Dermis microvascular lymphatic vessel endothelial cell (primary cell): Measurements from ENCODE around the gene PARVB. TPM values are rescaled to one million over a fixed set of nuclear protein-coding genes. Genes with fewer than 3 reads are reported as not detected.

Experiments
- DNase-seq, 2 donors: peaks; one replicate each; pipeline versions ENCODE4 v3.0.0 to v3.0.0-alpha.2; 2010; ENCODE audit warnings: low read depth in 2 of 2
- total RNA-seq: library from RNA; depleted of rRNA; stranded (reverse); fragments of >200 nt; gene quantifications from 2 replicates; pipeline ENCODE4 v1.2.1, GENCODE V29; 2014

PARVB gene
- total RNA-seq, 1 donor from 2014 or later = 39.2 TPM

DNA sequence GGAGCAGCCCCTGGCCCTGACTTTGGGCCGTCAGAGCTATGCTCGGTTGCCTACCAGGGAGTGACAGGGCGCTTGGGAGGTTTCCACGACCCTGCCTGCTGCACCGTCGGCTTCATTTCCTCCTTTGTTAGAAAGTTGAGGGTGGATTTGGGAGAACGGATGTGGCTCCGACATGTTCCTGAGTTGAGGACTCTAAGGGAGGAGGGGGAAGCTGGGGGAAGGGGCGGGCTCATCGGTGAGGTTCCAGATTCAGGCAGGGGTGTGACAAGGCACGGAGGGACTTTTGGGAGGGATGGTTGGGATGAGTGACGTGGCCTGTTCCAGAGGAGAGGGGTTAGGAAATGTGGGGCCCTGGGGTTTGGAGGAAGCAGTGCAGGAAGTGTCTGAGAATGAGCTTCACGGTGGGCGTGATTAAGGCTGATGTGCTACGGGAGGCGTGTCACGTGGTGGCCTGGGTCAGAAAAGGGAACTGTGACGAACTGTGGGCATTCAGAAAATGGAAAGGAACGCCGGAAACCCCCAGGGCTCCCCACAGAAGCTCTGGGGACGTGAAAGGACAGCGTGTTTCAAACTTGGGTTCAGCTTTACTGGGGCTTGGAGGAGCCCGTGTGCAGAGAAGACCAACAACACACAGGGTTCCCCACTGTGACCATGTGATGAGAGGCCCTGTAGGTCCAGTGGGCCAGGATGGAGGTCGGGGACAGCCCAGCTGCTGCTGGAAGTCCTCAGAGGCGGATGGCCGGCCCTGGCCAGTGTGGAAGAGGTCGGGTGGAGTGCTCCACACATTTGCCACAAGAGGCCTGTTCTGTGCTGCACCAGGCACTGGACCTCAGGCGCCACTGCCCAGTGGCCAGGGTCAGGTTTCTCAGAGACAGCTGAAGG, 2.8 kb downstream of the PARVB start:
- DNase-seq = peak; percentile 84 to 92

DNA sequence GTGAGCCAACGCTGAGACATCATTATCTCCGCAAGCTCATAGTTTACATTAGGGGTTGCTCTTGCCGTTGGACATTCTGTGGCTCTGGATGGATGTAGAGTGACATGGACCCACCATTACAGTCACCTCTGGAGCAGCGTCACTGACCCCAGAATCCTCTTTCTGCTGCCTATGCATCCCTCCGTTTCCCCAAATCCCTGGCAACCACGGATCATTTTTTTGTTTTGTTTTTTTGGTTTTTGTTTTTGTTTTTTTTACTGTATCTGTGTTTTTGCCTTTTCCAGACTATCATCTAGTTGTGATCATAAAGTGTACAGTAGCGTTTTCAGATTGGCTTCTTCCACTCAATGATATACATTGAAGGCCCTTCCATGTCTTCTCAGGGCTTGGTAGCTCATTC, 4.0 kb downstream of the PARVB start:
- no peak for DNase-seq

GRCh38 chr22:44029069-44029468, 5.0 kb downstream of the PARVB start:
- DNase-seq = no peak

- no peak for DNase-seq
Measured at GRCh38 chr22:44030051-44030701, 6.1 kb downstream of the PARVB start.

GRCh38 chr22:44030702-44031082, 6.6 kb downstream of the PARVB start:
- DNase-seq = no peak

DNA sequence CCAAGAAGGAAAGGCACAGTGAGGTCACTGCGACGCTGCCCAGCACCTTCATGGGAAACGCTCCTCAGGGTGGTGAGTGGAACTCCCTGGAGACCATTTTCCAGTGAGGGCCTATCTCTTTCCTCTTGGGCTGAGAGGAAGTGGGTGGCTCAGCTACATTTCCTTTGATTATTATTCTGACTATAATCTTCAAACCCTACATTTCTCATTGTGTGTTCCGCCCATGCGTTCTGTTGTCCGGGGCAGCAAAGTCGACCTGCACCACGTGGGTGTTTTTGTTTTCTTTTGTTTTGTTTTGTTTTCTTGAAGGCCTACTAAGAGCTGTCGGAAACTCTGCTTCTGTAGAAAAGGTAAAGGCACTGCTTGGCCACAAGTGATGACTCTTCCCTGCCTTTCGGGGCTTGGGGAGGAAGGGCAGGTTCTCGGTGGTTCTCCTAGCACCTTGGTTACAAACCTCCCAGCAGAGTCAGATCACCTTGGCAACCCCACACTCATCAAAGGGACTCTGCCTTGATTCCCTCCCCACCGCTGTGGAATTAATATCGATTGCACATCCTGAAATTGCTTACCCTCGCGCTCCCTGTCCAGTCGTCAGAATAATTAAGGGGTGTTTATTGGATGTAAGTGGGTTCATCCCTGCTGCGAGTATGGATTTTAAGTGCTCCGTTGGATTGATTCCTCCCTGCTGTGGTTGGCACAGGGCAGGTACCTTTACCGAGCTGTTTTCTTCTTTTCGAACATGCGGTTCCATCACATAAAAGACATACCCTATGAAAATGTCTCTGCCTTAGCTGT, 7.3 kb downstream of the PARVB start:
- peak; percentile 45 to 79 for DNase-seq

DNA sequence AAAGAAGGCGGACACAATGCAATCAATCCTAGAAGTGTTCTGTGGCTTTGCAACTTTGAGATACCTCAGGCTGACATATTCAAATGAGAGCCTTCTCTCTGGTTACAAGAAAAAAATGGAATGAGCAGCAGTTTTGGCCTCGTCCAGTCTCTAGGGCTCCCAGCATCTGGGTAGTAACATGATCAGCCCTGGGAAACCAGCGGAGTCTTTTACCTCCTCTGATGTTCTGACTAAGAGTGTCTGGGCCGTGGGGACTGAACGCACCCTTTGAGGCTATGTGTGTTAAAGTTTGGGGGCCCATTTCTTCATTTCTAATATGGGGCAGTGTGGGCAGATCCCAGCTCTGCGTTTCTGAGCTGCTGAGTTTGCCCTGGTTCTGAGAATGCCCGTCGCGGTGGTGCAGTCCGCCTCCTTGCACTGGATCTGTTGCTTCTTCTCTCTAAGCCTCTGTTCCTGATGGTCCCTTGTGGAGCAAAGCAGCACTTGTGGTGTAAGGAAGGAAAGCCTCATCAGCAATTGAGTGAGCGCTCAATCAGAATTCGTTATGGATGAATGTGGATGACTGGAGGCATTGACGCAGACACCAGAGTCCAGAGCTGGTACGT, 8.1 kb downstream of the PARVB start:
- DNase-seq = no peak

DNA sequence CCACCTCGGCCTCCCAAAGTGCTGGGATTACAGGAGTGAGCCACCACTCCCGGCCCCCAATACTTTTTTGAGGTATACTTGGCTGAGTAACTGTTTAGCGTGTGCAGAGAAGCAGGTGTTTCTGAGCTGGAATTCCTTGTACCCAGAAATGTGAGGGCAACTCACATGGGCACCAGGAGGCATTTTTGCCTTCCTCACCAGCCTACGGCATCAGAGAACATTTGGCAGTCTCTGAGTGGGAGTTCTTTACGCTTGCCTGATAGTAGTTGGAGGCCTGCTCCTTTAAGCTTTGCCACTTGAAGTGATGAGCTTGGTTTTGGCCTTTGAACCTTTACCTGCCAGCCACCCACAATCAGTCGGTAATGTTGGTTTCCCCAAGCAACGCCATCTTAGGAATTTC, 9.2 kb downstream of the PARVB start:
- no peak for DNase-seq

DNA sequence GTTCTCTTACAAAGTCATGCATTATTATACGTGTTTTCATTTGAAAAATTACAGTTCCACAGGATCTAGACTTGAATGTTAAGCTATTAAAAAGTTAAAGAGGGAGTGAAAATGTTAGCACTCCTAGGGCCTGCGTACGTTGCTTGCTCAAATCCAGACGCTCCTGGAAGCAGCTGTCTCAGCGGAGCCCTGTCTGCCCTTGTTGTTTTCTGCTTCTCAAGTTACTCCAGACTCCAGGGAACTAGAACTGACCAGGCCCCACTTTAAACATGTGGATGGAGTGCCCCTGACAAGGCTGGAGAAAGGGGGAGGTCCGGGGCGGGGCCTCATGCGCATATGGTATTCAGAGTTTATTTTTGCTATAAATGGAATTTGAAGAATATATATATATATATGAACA, 9.6 kb downstream of the PARVB start:
- DNase-seq = no peak

GRCh38 chr22:44037519-44038375, 13.6 kb downstream of the PARVB start:
- DNase-seq = peak in 1 of 2 donors; percentile 93

DNA sequence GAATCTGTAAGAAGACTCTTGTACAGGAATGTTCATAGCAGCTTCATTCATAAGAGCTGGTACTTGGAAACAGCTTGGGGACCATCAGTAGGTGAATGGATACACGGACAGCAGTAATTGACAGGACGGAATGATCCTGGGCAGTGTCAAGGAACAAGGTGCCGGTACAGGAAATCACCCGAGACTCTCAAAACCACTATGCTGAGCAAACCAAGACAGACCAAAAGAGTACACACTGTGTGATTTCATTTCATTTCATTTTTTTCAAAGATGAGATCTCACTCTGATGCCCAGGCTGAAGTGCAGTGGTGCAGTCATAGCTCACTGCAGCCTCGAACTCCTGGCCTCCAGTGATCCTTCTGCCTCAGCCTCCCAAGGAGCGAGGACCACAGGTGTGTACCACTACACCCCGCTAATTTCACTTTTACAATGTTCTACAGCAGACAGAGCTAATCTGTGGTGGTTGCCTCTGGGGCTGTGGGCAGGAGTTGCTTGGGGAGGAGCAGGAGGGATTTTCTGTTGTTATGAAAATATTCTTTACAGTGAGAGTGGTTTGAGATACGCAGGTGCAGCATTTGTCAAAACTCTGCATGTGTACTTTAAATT, 15.6 kb downstream of the PARVB start:
- no peak for DNase-seq

DNA sequence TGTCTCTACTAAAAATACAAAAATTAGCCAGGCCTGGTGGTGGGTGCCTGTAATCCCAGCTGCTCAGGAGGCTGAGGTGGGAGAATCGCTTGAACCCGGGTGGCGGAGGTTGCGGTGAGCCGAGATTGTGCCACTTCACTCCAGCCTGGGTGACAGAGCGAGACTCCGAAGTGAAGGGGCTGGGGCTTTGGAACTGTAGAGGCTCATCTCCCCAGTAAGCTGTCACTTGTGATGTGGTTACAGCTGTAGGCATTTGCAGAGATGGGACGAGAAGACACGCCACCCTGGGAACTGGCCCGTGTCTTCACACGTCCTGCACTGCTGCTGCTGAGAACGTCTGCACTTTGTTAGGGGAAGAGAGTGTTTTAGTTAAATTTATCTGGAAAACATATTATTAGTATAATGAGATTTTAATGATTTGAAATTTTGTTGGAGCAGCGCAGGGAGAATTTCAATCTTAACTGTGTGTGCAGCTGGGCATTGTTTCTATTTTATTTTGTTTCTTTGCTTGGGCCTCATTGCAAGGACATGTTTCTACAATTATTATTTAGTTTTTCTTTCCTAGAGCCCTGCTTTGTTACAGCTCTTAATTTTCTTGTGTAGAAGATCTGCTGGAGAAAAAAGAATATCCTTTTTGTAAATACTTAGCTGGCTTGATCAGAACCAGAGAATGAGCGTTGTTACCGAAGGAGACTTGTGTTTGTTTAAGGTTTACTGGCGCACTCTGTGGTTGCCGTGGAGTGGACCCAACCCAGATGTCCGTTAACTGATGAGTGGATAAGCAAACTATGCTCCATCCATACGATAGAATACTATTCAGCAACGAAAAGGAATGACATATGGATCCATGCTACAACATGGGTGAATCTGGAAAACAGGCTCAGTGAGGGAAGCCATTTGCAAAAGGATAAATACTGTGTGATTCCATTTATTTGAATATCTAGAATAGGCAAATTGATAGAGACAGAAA, 18.4 kb downstream of the PARVB start:
- DNase-seq = no peak

- DNase-seq = no peak
Measured at GRCh38 chr22:44045145-44045544, 21.0 kb downstream of the PARVB start.

GRCh38 chr22:44046485-44047141, 22.5 kb downstream of the PARVB start:
- no peak for DNase-seq

DNA sequence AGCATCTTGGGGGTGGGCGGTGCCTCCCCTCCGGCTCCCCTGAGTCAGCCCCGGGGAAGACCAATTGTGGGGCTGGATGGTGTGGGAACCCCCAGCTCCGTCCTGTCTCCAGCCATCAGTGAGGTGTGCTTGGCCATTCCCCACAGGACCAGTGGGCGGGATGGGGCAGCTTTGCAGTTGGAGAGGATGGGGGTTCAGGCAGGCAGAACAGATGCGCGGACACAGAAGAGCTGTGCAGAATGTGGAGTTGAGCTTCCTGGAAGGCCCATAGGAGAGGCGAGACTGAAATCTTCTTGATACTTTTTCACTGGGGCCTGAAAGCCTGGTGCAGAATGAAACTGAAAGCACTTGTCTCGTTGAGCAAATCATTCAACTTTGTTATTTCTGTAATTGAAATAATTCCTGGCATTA, 23.8 kb downstream of the PARVB start:
- DNase-seq = no peak

GRCh38 chr22:44049486-44050231, 25.6 kb downstream of the PARVB start:
- no peak for DNase-seq

DNA sequence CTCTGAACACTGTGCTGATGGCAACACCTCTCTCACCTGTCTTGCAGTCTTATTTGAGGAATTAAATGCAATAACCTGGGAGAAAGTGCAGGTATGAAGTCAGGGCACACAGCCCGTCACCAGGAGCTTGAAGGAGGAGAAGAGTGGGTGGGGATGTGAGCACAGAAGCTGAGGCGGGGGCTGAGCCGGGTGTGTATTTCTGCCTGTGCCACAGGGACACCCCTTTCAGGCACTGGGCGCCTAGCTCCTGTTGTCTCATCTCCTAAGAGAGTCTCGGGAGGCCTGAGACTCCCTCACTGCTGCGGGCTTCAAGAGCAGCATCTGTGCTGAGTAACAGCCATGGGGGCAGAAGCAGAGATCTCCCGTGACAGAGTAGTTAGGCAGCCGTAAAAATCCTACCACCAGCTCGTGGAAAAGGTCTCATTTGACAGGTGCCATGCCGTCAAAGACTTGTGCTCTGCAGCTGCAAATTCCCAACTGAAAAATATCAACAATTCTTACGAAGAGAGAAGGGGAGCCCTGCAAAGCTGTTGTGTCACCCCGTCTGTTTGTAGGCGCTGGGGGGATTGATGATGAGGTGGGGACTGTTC, 26.8 kb downstream of the PARVB start:
- no peak for DNase-seq

DNA sequence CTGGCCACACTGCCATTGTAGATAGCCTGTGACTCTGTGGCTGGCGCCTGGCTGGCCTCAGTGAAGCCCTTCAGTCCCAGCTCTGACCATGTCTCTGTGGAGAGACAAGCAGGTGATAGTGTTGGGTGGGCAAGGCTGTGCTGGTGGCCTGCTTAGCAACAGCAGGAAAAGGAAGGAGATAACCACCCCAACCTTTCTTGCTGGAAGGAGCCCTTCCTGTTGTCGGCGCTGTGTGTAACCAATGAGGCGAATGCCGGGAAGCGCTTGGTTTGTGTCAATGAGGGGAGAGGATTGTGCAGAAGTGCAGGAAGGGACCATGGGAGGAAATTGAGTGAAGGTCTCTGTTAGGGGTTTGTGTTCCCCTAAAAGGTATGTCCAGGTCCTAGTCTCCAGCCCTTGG, 27.3 kb downstream of the PARVB start:
- DNase-seq = peak in 1 of 2 donors; percentile 22
